ENCODE results near the gene INVS. TPM values are rescaled to one million over a fixed set of nuclear protein-coding genes. Genes with fewer than 3 reads are reported as not detected.
"Not testable (repeated sequence)": the region's sequence is repeated elsewhere in the genome, so short reads cannot be mapped to it uniquely, and the experiment has no call there.

INVS gene
- total RNA-seq, 1 donor from 2014 or later: 20.3 TPM

DNA sequence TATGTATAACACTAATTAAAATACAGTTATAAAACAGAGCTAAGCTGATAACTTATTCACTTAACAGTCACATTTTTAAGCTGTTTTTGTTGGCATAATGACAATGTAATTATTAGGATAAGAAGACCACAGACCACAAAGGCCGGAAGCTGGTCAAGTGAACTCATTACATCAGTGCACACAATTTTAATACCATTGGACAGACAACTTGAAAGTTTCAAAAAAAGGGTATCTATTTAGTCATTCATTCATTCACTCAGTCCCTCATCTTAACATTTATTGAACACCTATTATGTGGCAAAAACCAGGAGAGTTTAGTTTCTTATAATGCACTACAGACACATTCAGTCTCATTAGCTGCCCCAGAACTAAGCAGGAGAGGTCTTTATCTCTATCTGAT, 11.8 kb upstream of the INVS start:
- Mint-ChIP-seq H3K4me1 (ENCODE audit: unreplicated experiment) (peaks cover 45% of the 10 kb centered on the region), H3K4me3 (ENCODE audit: unreplicated experiment) (no peak overlapping the region), H3K36me3 (ENCODE audit: unreplicated experiment) (no peaks in the 10 kb centered on the region), H3K27ac (ENCODE audit: unreplicated experiment) (no peak overlapping the region), H3K27me3 (ENCODE audit: unreplicated experiment) (no peaks in the 10 kb centered on the region), H3K9me3 (ENCODE audit: unreplicated experiment) (no peaks in the 10 kb centered on the region)
- TF ChIP-seq, protein P1, sequence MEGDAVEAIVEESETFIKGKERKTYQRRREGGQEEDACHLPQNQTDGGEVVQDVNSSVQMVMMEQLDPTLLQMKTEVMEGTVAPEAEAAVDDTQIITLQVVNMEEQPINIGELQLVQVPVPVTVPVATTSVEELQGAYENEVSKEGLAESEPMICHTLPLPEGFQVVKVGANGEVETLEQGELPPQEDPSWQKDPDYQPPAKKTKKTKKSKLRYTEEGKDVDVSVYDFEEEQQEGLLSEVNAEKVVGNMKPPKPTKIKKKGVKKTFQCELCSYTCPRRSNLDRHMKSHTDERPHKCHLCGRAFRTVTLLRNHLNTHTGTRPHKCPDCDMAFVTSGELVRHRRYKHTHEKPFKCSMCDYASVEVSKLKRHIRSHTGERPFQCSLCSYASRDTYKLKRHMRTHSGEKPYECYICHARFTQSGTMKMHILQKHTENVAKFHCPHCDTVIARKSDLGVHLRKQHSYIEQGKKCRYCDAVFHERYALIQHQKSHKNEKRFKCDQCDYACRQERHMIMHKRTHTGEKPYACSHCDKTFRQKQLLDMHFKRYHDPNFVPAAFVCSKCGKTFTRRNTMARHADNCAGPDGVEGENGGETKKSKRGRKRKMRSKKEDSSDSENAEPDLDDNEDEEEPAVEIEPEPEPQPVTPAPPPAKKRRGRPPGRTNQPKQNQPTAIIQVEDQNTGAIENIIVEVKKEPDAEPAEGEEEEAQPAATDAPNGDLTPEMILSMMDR (IDR thresholded peaks at IDR 0.05): no peak
- DNase-seq (ENCODE audit: extremely low spot score, unreplicated experiment): no peak

DNA sequence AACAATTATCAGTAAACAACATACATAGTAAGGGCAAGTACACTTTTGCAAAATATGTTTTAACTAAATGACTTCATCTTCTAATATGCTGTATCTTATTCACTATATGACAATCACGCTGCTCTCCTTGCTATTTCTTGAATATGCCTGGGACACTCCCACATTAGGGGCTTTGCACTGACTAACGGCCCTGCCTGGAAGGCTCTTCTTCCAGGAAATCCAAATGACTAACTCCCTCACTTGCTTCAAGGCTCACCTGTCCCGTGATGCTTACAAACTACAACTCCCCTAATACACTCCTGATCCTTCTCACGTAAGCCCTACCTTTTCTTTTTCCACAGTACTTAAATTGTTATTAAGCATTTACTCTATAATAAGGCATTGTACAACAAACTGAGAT, 10.8 kb upstream of the INVS start:
- Mint-ChIP-seq H3K4me1 (ENCODE audit: unreplicated experiment) (peaks cover 35% of the 10 kb centered on the region), H3K4me3 (ENCODE audit: unreplicated experiment) (no peak overlapping the region), H3K27me3 (ENCODE audit: unreplicated experiment) (no peaks in the 10 kb centered on the region), H3K27ac (ENCODE audit: unreplicated experiment) (no peak overlapping the region), H3K36me3 (ENCODE audit: unreplicated experiment) (no peaks in the 10 kb centered on the region), H3K9me3 (ENCODE audit: unreplicated experiment) (no peaks in the 10 kb centered on the region)
- TF ChIP-seq, protein P1 (IDR thresholded peaks at IDR 0.05): no peak
- no peak for DNase-seq (ENCODE audit: extremely low spot score, unreplicated experiment)

DNA sequence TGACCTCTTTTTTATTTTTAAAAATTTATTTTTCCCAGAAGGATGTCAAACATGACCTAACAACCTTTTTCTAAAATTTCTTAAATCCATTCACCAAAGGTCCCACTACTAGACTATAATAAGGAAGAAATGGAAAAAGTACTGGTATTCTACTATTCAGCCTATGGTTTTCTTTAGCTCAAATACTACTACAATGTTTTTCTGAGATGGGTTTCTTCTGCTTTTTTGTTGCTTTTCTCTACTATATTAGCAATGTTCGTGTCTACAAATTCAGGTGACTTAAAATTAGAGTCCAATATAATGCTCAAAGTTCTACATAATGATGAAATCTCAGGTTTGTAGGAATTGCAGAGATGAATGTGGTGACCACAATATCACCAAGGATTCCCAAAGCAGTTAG, 8.2 kb upstream of the INVS start:
- no peaks in the 10 kb centered on the region for H3K9me3 Mint-ChIP-seq (ENCODE audit: unreplicated experiment)
- TF ChIP-seq, protein P1 (IDR thresholded peaks at IDR 0.05): no peak
- H3K27me3 Mint-ChIP-seq (ENCODE audit: unreplicated experiment): no peaks in the 10 kb centered on the region
- H3K4me1 Mint-ChIP-seq (ENCODE audit: unreplicated experiment): peaks cover 25% of the 10 kb centered on the region
- DNase-seq (ENCODE audit: extremely low spot score, unreplicated experiment): no peak
- H3K36me3 Mint-ChIP-seq (ENCODE audit: unreplicated experiment): no peaks in the 10 kb centered on the region
- no peak overlapping the region for H3K27ac Mint-ChIP-seq (ENCODE audit: unreplicated experiment)
- no peak overlapping the region for H3K4me3 Mint-ChIP-seq (ENCODE audit: unreplicated experiment)

DNA sequence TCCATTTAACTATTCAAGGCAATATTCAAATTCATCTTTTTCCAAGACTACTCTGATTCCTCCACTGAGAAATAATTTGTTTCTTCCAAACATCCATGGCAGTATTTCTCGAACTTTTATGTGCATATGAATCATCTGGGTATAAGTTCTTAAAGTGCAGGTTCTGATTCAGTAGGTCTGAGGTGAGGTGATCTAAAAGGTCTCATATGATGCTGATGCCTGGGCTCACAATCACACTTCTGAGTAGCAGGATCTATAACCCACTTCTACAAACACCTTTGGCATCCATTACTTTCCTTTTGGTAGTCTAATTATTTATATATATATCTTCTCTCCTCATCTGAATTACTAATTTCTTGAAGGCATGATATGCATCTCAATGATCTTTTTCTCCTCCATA, 7.4 kb upstream of the INVS start:
- no peaks in the 10 kb centered on the region for H3K27me3 Mint-ChIP-seq (ENCODE audit: unreplicated experiment)
- no peaks in the 10 kb centered on the region for H3K36me3 Mint-ChIP-seq (ENCODE audit: unreplicated experiment)
- H3K4me1 Mint-ChIP-seq (ENCODE audit: unreplicated experiment): peaks cover 20% of the 10 kb centered on the region
- no peaks in the 10 kb centered on the region for H3K9me3 Mint-ChIP-seq (ENCODE audit: unreplicated experiment)
- H3K4me3 Mint-ChIP-seq (ENCODE audit: unreplicated experiment): no peak overlapping the region
- DNase-seq (ENCODE audit: extremely low spot score, unreplicated experiment): no peak
- no peak overlapping the region for H3K27ac Mint-ChIP-seq (ENCODE audit: unreplicated experiment)
- TF ChIP-seq, protein P1 (IDR thresholded peaks at IDR 0.05): no peak

DNA sequence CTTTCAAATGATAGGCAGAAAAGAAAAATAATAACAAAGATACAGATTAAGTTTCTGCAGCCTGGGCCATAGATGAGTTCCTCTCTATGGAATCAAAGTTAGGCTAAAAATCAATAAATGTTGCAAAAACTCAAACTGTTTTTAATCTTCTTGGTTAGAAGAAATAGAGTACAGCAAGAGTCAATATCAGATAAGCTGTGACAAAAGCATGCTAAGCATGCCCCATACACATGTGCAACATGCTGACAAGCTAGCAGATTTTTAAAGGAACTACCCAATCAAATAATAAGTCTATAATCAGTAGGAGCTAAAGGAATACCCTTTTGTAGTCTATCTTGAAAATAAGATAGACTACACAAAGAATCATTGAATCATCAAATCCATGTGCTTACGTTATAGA, 7.0 kb upstream of the INVS start:
- Mint-ChIP-seq H3K27ac (ENCODE audit: unreplicated experiment) (no peak overlapping the region), H3K9me3 (ENCODE audit: unreplicated experiment) (no peaks in the 10 kb centered on the region), H3K36me3 (ENCODE audit: unreplicated experiment) (no peaks in the 10 kb centered on the region), H3K4me1 (ENCODE audit: unreplicated experiment) (peaks cover 23% of the 10 kb centered on the region), H3K4me3 (ENCODE audit: unreplicated experiment) (no peak overlapping the region), H3K27me3 (ENCODE audit: unreplicated experiment) (no peaks in the 10 kb centered on the region)
- TF ChIP-seq, protein P1 (IDR thresholded peaks at IDR 0.05): no peak
- DNase-seq (ENCODE audit: extremely low spot score, unreplicated experiment): no peak

DNA sequence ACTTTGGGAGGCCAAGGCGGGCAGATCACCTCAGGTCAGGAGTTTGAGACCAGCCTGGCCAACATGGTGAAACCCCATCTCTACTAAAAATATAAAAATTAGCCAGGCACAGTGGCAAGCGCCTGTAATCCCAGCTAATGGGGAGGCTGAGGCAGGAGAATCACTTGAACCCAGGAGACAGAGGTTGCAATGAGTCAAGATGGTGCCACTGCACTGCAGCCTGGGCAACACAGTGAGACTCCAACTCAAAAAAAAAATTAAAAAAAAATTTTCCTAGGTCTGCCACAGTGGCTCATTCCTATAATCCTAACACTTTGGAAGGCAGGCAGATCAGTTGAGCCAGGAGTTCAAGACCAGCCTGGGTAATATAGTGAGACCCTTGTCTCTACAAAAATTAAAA, 4.6 kb upstream of the INVS start:
- H3K36me3 Mint-ChIP-seq (ENCODE audit: unreplicated experiment); H3K27me3 Mint-ChIP-seq (ENCODE audit: unreplicated experiment); H3K4me3 Mint-ChIP-seq (ENCODE audit: unreplicated experiment); DNase-seq (ENCODE audit: extremely low spot score, unreplicated experiment); H3K9me3 Mint-ChIP-seq (ENCODE audit: unreplicated experiment); H3K27ac Mint-ChIP-seq (ENCODE audit: unreplicated experiment): not testable (repeated sequence)
- H3K4me1 Mint-ChIP-seq (ENCODE audit: unreplicated experiment): peaks cover 23% of the 10 kb centered on the region
